ENCODE measurements around the gene TWIST1.

Gene TWIST1

DNA sequence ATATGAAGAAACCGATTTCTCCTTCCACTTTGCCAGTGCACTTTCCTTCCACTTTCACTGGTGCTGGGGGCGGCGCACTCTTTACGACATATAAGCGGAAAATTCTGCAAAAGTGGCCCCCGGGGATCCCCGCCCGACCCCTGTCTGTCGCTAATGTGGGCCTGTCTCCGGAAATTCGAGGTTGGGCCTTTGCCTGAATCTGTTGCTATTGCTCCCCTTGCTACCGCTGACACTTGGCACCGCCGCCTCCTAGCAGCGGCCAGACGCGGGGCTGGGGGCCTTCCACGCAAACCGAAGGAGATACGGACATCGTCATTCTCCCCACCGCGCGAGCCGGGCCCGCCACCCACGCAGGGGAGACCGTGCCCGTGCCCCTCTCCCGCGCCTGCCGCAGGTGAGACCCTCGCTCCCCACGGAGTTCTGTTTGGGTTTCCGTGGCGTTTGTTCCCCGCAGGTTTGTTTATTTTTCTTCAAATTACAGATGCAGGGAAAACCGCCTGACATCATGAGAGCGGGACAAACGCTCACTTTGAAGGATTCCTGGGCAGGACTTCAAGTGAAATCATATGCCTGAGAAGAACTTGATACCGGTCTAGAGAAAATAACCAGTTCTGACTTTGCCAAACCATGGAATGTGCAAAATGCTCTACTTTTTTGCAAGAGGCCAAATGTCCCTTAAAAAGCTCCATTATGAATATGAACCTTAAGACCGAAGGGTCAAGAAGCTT, 5.0 kb downstream of the TWIST1 start:
- DNase-seq = no peak

DNA sequence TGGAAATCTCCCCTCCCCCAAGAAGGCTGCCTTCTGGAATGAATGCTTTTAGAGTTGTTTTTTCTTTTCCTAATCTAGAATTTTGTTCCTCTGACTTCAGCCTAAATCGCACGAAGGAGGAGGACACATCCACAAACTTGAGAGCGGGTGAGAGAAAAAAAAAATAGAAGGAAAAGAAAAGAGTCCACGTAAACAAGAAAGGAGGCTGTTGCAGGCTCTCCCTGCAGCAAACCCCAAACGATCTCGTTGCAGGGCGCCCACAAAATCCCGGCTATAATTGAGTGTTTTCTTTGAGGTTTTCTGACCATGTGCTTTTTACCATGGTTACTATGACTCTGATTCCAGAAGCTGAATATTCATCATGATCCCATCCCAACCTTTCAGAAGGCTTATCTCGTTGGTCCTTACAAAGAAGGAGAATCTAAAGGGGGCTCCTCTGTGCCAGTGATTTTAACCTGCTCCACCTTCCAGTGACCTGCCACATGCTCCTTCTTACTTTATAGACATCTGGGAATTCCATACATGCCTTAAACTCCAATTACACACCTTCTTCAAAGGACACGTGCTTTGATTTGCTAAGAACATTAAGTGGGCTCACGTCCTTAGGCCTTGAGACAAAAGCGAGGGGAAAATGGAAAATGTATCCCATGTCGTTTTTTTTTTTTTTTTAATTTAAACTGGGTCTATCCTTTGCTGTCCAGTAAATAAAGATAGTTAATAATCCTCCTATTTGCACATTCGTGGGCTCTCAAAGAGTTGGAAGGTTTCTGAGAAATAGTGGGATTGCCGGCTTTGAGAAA, 5.8 kb downstream of the TWIST1 start:
- no peak for DNase-seq

DNA sequence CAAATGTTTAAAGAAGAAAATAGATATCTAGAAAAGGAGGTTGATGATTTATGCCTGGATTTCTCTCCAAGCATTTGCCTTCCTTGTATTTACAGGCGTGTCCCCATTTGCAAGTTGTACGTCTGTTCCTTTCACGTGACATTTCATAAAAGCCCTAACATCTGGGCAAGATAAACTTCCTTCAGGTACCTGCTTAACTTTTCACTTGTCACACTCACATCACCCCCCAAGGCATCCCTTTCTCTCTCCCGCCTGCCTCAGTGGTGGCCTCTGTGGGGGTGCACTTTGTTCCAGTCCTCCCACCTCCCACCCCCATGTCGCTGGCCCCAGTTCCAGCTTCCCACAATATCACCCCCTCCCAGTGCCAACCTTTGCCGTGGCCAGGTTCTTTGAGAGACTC, 6.7 kb downstream of the TWIST1 start:
- no peak for DNase-seq

DNA sequence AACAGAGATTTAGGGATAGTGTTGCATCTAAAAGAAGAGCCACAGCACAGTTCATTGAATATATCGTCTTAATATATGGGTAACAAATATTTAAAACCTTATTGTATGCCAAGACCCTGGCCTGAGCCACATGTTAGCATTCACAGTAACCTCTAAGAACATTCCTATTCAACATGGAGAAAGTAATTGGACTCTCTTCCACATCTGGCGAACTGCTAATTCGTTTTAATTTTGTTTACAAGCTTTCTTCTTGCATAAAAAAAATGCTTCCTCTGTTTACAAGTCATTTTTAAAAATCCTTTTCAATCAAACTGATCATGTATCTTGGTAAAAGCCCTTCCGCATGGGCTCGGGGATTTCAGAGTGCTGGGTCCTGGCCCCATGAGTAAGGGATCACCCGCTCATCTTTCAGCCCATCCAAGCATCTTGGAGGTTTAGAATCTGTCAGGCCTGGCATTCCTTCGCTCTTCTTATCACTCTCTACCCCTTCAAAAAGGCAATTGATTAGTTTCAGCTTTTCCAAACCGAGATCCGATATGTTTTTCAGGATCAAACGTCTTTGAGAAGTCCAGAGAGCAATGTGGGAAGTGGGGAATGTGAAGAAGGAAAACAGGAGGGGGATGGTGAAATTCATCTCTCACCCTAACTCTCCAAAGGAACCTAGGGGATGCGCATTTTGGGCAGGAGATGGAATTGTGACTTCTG, 7.3 kb downstream of the TWIST1 start:
- no peak for DNase-seq

DNA sequence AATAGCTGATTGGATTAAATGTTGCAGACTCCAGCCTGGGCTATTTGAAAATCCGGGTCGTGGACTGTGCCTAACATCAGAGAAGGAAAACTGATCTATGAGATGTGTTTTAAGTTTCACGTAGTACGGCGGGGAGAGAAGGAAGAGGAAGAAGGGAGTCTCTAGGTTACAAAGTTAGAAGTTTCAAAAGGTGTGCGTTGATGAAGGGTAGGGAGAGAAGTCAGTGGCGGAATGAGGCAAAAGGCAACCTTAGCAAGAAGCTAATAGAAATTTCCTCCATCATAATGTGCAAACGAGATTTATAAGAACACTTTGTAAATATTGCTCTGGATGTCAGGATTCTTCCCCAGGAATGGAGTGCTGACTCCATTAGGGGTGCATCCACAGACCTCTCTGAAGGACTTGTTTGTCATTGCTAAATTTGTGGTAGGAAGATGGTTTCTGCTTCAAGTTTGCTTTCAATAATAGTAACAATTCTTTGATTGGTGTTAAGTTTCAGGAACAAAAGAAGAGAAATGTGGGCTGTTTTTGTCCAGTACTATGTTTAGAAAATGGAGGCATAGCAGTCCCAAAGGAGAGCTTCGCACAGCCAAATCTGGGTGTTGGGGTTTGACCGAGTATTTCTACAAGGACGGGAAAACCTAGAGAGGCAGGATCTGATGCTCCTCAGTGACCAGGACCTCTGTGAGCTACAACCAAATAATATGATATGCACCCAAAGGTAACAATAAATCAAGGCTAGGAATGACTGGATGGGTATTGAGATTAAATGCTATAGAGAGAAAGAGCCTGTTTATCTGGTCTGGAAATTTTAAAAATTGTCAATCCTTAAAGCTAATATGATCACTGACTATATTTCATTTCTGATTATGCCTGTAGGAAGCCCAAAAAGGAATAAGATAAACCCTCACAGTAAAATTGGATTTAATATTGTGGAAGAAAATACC, 8.2 kb downstream of the TWIST1 start:
- DNase-seq = no peak

DNA sequence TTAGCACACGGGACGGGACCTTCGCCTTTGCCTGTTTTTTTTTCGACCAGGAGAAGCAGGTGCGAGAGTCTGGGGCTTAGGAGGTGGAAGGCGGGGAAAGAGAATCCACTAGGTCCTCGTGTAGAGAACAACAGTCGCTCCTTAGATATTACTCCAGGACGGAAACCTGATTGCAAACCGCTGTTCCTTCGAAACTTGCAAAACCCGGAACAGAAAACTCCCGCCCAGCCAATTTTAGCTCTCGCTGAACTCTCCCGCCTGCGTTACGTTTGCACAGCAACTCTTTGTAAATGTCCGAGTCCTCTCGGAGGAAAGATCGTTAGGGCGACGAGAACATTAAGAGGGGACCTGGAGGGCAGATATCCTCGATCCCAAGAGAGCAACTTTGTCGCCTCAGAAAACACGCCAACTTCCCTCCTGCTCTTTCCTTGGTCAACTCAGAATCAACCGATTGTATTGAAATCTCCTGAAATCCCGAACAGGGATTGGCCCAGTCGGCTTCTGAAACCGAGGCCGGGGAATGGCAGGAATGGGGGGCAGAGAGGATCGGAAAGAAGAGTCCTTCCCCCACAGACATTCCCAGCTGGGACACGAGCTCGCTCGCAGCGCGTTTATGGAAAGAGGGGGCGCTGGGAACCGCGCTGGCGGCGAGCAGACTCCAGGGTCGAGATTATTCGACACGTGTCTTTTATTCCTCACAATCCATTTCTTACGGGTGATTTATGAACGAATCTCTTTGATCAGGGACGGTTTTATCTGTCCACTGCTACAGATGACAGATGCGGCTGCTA, 9.9 kb downstream of the TWIST1 start:
- DNase-seq = no peak

DNA sequence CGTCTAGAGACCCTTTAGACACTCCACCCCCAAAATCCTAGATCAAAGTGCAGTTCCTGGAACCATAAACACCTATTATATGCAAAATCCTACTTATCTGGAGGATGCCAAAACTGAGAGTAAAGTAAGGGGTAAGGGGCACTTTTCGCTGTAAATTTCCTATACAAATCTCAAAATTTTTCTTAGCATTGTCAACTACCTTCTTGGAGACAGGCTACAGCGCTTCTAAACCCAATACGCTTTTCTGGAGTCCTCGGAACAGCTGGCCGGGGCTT, 10.4 kb downstream of the TWIST1 start:
- DNase-seq = no peak

DNA sequence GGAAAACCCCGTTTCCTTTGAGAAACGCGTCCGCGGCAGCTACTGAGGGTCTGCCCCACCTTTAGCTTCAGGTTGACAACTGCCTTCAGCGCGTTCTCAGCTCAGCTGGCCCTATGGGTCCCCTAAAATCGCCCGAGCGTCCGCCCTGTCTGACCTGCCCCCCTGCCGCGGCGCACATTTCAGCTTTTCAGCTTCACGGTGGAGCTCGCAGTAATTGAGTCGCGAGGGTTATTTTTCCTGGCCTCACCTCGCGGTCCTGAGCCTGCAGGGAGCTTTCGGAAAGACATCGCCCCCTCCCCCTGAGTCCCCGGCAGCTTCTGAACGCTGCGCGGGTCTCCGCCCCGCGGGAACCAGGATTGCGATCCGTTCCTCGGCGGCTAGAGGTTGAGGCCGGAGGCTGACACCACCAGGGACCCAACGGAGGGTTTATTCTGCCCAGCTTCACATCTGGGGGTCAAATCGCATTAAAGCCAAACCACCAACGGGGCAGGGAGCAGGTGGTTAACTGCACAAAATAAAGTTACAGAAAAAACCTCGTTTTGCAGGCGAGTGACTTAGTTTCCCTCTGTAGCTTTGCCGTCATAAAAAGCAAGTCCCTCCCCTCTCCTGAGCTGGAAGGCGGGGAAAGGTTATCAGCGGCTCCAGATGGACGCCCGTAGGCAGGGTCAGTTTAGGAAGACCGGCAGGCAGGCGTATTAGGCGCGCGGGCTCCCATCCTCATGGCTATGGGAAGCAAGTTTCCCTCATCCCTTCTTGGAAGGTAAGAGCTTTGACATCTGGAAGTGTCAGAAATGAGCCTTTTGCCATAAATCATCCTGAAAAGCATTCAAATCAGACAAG, 11.0 kb downstream of the TWIST1 start:
- DNase-seq = no peak

DNA sequence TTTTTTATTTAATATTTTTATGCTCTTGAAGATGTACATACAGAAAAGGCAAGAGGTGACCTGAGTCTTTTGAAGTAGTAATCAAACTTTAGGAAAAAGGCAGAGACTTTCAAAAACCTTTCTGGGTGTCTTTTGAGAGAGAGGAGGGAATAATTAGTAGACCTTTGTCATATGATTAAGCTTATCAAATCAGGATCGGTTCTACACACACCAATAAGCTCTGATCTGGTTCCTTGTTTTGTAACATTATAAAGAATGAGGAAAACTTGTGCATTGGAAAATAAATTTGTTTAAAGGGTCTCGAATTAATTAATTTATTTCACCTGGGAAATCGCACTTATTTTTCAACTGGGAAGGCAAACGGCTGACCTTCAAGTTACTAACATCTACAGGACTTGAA, 11.9 kb downstream of the TWIST1 start:
- DNase-seq = no peak

DNA sequence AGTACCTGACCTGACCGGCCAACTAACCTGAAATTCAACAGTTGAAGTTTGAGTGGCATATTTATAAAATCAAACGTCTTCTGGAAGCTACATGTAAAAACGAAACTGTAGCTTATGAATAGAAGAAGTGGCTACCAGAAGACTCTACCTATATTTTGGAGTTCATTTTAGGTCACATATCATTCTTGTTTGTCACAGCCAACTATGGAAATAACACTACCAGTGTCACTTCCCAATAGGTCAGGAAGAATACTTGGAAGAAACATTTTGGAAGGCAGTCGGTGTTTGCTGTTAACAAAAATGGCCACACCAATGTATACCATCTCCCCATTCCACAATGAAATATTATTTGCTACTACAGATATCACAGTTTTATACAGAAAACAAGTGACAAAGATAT, 12.6 kb downstream of the TWIST1 start:
- no peak for DNase-seq

DNA sequence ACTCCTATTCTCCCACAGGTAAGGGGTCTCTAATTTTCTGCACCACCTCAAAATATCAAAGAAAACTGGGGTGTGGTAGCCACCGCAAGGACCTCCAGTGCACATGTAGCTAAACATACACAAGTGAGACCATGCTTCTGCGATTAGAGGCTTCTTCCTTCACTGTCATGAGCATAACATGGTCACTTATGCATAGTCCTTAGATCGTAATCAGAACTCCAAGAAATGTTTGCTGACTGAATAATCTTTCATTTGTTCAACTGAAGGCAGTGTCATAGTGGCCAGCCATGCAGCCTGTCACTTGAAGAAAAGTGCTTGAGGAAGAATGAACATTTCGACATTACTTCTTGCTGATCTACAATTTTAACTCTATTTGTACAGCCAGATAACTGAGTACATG, 14.6 kb downstream of the TWIST1 start:
- DNase-seq = no peak

DNA sequence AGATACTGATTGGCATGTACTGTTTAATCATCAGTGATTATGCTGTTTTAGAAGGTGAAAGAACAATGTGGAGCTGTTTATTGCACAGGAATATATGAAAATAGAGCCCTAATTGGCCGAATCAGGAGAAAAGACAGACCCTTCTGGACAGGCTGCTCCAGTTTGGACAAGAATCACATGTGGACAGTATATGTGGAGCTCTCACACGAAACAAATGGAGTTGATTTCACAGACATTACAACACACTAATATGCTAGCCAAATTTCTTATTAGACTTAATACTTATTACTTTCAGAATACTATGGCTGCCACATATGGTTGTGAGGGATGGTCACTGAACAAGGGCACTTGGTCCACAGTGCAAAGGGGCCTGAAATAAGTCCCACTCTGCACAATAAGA, 15.5 kb downstream of the TWIST1 start:
- no peak for DNase-seq

DNA sequence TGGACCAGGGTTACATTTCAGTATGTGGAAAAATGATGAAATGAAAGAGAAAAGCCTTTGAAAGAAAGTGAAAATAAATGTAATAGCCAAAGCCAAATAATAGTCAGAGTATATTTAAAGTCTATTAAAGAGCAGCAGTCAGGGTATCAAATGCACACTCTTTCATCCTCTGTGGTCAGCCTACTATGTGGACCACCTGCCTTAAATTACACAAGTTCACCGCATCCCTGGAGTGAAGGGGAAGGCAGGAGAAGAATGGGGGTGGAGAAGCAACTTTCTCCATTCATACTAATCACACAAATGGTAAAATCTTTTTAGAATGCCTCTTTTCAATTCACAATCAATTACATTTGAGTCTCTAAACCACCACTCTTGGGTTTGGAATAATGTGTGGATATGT, 16.0 kb downstream of the TWIST1 start:
- DNase-seq = no peak

DNA sequence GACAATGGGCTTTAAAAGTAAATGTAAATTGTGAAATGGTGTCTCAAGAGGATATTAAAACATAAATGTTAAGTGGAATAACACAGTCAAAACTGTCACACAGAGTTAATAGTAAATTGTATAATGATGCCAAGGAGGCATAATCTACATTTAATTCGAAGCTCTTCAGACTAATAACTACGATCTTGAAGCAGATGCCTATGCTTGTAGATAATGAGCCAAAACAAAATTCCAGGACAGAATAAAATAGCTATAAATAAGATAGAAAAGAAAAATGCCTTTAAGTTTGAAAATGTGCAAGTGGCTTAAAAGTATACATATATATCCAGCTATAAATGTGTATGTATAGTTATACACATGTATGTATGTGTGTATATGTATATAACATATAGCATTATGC, 17.5 kb downstream of the TWIST1 start:
- no peak for DNase-seq

DNA sequence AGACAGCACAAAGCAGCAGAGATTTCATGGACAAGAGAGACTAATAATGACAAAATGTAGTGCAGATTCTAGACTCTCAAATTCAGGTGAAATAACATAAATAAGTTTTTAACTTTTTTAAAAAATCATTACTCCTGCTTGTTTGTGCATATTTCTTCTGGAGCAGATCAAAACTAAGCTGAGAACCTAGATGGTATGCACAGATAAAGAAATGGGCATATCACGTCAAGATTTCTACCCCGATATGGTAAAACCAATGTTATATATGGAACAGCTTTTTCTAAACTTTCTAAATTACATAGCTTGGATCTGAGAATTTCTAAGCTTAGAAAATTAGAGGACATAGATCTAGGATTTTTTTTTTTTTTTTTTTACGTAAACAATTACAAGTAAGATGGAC, 18.2 kb downstream of the TWIST1 start:
- no peak for DNase-seq

DNA sequence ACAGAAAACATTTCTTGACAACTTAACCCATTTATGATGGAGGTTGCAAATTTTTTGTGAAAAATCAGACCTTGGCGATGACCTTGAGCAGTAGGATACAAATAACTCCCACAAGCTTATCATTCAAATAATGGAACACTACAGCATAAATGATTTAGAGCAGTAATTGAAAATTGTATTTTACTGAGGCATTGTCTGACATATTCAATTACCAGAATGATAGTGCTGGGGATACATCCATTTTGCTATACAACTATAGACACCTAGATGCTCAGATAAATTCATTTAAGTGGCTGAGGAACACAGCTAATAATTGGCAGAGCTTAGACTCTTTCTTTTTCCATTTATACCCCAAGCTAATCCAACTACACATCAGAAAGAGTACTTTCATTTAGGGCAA, 18.9 kb downstream of the TWIST1 start:
- DNase-seq = no peak

DNA sequence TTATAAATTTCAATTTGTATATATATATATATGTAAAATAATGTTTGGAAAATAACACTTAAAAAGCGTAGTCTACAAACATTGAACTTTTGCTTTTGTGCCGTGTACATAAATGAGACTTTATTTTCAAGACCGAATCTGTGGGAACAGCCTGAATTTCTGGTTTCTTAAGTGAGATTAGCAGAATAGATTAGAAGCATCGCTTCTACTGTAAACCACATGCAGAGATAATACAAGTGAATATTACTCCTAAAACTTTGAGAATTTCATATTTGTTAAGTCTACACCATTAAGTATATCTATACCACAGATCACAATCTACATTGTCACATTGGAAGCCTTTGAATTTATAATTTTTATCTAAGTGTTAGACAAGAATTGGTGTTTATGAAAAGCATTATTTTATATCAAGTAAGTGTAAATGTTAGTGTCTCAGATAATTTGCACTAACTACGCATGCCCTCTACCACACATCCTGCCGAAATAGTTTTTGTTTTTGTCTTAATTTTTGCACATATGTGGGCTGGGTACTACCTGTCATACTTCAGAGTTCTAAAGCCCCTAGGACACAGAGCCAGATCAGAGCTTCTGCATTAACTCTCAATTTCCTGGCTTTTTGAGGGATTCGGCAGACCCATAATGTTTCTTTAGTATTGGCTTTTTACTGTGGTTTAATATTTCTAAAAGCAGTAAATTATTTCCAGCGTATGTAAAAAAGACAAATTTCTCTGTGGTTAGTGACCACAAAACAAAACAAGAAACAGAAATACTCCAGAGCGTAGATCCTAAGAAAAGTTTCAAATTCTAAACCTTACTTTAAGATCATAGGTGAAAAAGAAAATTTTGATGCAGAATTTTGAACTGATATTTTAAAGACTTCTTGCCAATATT, 20.0 kb downstream of the TWIST1 start:
- DNase-seq = no peak

DNA sequence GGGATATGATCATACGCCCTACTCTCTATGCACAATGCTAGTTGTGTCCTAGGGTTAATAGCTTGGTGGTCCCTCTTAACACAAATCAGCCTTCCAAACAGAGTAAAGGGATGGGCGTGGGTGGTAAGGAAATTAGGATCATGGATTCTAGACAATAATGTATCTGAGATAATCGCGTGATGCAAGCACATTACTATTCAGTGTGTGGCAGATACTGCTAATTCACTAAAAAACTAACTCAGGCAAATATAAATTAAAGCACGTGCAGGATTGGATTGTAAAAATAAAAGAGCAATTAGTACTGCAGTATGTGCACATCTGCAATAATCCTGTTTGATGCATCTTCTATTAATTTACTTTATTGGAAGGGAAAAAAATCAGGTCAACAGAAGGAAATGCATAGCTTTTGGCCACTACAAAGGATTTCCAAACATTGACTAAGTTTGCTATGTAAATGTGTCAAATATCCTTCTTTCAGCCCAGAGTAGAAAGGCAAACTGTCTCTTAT, 22.0 kb downstream of the TWIST1 start:
- DNase-seq = no peak

DNA sequence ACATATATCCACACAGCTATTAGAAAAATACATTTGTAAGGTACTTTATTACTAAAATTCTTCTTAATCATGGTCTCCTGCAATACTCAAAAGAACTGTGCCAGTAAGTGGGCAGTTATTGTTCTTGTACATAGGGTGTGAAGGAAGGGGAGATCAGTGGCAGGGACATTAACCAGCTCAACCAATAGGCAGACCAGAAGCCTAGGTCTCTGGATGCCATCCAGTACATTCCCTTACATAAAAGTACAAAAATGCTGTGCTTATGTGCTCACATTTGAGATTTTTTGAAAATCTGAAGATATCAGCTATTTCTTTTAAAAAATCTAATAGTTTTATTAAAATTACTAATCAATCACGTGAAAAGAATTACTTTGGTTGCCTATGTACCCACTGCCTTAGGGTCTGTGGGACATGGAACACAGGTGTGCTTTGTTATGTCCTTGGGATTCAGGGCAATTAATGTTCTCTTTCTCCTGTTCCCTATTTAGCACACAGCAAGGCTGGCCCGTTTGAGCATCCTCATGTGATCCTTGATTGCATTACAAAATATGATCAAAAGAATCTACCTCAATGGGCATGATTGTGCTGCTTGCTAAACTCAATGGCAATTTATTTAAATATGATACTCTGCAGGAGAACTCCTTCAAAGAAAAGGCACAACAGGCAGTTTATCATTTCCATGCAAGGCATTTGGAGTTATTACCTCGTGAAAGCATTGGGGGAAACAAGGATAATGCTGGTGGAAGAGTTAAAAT, 22.7 kb downstream of the TWIST1 start:
- DNase-seq = no peak
